Body of pancreas (tissue), 4 donors: Measurements from ENCODE around the gene DNASE1L3.

ENCODE experiments used
- CTCF ChIP-seq, 7 experiments: fragments of 450-650 bp in 4 of 7; fragments of 200-600 bp in 3 of 7; sonication (generic) in 3 of 7; IDR thresholded peaks; one replicate each; pipeline ENCODE4 v1.5.1; 2016 to 2019; ENCODE audit warnings: antibody characterized with exemption in 7 of 7
- POLR2A ChIP-seq, 3 donors: fragments of 450-650 bp; IDR thresholded peaks; one replicate each; pipeline ENCODE4 v1.6.1; 2016; ENCODE audit warnings: antibody characterized with exemption in 3 of 3, mild to moderate bottlenecking in 2 of 3

DNA sequence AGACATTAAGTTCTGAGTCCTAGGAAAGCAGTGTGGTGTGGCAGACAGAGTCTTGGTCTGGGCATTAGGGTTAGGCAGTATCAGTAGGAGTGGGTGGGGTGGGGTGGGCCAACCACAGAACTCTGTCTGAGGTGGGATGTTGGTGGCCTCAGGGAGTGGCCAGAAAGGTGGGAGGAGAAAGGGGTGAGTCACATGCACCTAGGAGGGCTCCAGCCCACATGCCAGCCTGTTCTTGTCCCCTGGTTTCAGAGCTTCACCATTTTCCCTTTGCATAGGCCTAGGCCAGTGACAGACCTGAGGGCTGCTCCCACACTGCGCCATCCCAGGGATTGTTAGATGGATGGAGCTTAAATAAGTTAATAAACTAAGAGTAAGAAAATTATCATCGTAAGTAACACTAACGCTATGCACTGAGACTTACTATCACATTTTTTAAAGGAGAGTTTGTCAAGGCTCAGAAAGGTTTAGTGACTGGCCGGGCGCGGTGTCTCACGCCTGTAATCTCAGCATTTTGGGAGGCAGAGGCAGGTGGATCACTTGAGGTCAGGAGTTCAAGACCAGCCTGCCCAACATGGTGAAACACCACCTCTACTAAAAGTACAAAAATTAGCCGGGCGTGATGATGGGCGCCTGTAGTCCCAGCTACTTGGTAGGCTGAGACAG lies 33.8 kb downstream of the DNASE1L3 start:
- TF ChIP-seq POLR2A (IDR thresholded peaks at IDR 0.05) (no peak), CTCF (IDR thresholded peaks at IDR 0.05) (no peak)
